RWPE1 (cell line): ENCODE measurements around the gene SPDYE5.
"Not testable (repeated sequence)": the region's sequence is repeated elsewhere in the genome, so short reads cannot be mapped to it uniquely, and the experiment has no call there.

Source experiments
- CTCF ChIA-PET: fragments of 350-600 bp; sonication (Branson Sonifier 250); formaldehyde crosslinking; extraction: SDS; loops from one replicate; lab custom pipeline; 2021; lab: Yijun Ruan, JAX
- POLR2A ChIA-PET: fragments of 400-600 bp; formaldehyde crosslinking; extraction: SDS; loops from one replicate; lab custom pipeline; 2020; ENCODE audit warnings: antibody characterized with exemption; ENCODE audit not compliant: low non-redundant PET; lab: Yijun Ruan, JAX
- DNase-seq: peaks from one replicate; pipeline ENCODE4 v3.0.0; 2012; ENCODE audit warnings: low spot score
- H3K27ac ChIP-seq: fragments of 450-650 bp; 2 replicates; pipeline ENCODE4 v1.5.1; 2017
- TF ChIP-seq, protein P1 (sequence below): fragments of 450-650 bp; conservative IDR thresholded peaks from 2 replicates; pipeline ENCODE4 v1.5.1; 2017; ENCODE audit warnings: low read depth, mild to moderate bottlenecking

Gene SPDYE5

GRCh38 chr7:75492020-75492419 is at the start of gene SPDYE5:
SPDYE5 (plus strand) TSS chr7:75492320; CDS start chr7:75494048, 1,728 bp downstream.
- POLR2A ChIA-PET, H3K27ac ChIP-seq, CTCF ChIA-PET, DNase-seq: not testable (repeated sequence)

- peak overlapping the region; percentile 84 for H3K27ac ChIP-seq
- POLR2A ChIA-PET, CTCF ChIA-PET, DNase-seq: not testable (repeated sequence)
Observed at GRCh38 chr7:75442465-75443111, 49.5 kb upstream of the SPDYE5 start.

DNA sequence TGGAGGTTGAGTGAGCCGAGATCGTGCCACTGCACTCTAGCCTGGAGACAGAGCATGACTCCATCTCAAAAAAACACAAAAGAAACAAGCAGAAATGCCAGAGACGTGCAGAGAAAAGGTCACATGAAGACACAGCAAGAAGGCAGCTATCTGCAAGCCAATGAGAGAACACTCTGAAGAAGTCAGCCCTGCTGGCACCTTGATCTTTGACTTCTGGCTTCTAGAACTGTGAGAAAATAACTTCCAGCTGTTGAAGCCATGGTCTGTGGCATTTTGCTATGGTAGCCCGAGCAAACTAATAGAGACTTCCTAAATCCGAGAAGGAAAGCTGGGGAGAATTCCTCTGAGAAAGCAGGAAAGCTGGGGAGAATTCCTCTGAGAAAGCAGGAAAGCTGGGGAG is 42.2 kb upstream of the SPDYE5 start:
- H3K27ac ChIP-seq, CTCF ChIA-PET, DNase-seq, POLR2A ChIA-PET: not testable (repeated sequence)

- POLR2A ChIA-PET, CTCF ChIA-PET, DNase-seq, H3K27ac ChIP-seq: not testable (repeated sequence)
- TF ChIP-seq, protein P1, sequence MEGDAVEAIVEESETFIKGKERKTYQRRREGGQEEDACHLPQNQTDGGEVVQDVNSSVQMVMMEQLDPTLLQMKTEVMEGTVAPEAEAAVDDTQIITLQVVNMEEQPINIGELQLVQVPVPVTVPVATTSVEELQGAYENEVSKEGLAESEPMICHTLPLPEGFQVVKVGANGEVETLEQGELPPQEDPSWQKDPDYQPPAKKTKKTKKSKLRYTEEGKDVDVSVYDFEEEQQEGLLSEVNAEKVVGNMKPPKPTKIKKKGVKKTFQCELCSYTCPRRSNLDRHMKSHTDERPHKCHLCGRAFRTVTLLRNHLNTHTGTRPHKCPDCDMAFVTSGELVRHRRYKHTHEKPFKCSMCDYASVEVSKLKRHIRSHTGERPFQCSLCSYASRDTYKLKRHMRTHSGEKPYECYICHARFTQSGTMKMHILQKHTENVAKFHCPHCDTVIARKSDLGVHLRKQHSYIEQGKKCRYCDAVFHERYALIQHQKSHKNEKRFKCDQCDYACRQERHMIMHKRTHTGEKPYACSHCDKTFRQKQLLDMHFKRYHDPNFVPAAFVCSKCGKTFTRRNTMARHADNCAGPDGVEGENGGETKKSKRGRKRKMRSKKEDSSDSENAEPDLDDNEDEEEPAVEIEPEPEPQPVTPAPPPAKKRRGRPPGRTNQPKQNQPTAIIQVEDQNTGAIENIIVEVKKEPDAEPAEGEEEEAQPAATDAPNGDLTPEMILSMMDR: peak; percentile 49; the same call in 1 of the 2 replicates
Observed at GRCh38 chr7:75452494-75452955, 39.6 kb upstream of the SPDYE5 start.

GRCh38 chr7:75456403-75456802 is 35.7 kb upstream of the SPDYE5 start:
- H3K27ac ChIP-seq, CTCF ChIA-PET, DNase-seq, POLR2A ChIA-PET: not testable (repeated sequence)

DNA sequence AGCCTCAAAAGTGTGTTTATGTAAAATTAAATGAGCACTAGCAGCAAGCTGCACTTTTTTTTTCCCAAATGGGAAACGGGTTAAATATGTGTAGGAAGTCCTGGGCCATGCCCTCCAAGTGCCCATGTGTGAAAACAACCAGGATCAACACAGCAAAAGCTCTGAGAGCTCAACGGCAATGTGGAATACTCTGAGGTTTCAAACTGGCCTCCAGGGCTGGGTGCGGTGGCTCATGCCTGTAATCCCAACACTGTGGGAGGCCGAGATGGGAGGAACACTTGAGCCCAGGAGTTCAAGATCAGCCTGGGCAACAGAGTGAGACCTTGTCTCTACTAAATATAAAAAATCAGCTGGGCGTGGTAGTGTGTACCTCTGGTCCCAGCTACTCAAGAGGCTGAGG is 34.1 kb upstream of the SPDYE5 start:
- H3K27ac ChIP-seq, DNase-seq, CTCF ChIA-PET, POLR2A ChIA-PET: not testable (repeated sequence)

GRCh38 chr7:75460541-75460940 is 31.6 kb upstream of the SPDYE5 start:
- CTCF ChIA-PET, POLR2A ChIA-PET, DNase-seq, H3K27ac ChIP-seq: not testable (repeated sequence)

- DNase-seq, H3K27ac ChIP-seq, CTCF ChIA-PET, POLR2A ChIA-PET: not testable (repeated sequence)
Observed at GRCh38 chr7:75470166-75470565, 22.0 kb upstream of the SPDYE5 start.

DNA sequence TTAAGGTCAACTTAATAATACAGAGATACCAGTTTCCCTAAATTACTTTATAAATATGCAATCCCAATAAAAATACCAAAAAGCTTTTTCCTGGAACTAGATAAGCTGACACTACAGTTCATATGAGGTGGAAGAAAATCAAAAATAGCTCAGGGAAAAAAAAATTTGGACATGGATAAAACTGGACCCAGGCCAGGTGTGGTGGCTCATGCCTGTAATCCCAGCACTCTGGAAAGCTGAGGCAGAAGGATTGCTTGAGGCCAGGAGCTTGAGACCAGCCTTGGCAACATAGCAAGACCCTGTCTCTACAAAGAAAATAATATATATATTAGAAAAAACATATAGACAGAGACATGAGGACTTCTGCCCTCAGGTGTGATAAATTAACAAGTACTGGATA is 14.7 kb upstream of the SPDYE5 start:
- H3K27ac ChIP-seq, CTCF ChIA-PET, POLR2A ChIA-PET, DNase-seq: not testable (repeated sequence)

GRCh38 chr7:75480313-75480712 is 11.8 kb upstream of the SPDYE5 start:
- CTCF ChIA-PET, POLR2A ChIA-PET, DNase-seq, H3K27ac ChIP-seq: not testable (repeated sequence)

- H3K27ac ChIP-seq: peak overlapping the region; percentile 82
- DNase-seq, POLR2A ChIA-PET, CTCF ChIA-PET: not testable (repeated sequence)
Observed at GRCh38 chr7:75485355-75485978, 6.7 kb upstream of the SPDYE5 start.

DNA sequence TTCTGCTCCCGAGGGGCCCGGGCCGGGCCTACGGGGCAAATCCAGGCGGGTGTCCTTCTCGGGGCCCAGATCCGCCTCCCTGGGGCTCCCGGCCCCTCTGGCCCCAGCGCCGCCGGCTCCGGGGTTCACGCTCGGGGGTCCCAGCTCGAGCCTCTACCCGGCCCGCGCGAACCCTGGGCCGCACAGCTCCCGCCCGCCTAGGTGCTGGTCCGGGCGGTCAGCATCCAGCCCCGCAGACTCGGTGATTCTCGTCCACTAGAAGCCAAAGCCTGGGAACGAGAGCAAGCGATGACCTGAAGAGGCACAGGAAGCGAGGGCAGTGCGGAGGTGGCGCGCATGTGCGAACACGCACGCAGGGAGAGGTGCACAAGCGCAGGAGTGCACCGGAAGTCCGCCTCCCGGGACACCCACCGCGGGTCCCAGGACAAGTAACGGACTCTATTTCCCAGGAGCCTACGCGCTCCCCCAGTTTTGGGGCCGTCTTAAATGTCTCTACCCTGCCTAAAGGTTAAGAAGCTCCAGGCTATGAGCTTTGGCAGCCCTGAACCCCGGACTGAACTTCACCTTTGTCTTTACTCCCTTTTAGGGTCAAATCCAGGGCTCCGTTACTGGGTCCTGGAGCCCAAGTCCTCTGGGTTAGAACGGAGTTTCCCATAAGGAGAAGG is 6.0 kb upstream of the SPDYE5 start, which contains the start of gene POM121C:
Gene POM121C, minus strand, starts transcription at position 321 of the 665 bp plus-strand sequence. CDS start 44,803 bp downstream, outside the sequence.
- H3K27ac ChIP-seq: peak within 1 kb of the TSS; percentile 82
- CTCF ChIA-PET, POLR2A ChIA-PET: not testable (repeated sequence)
- peak; percentile 74 for DNase-seq

GRCh38 chr7:75509033-75509432 is 16.9 kb downstream of the SPDYE5 start:
- DNase-seq, H3K27ac ChIP-seq, CTCF ChIA-PET, POLR2A ChIA-PET: not testable (repeated sequence)

DNA sequence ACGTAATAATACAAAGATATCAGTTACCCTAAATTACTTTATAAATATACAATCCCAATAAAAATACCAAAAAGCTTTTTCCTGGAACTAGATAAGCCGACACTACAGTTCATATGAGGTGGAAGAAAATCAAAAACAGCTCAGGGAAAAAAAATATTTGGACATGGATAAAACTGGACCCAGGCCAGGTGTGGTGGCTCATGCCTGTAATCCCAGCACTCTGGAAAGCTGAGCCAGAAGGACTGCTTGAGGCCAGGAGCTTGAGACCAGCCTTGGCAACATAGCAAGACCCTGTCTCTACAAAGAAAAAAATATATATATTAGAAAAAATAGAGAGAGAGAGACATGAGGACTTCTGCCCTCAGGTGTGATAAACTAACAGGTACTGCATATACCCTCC is 26.7 kb downstream of the SPDYE5 start:
- POLR2A ChIA-PET, CTCF ChIA-PET, H3K27ac ChIP-seq, DNase-seq: not testable (repeated sequence)

GRCh38 chr7:75521727-75522126 is 29.6 kb downstream of the SPDYE5 start:
- CTCF ChIA-PET, DNase-seq, H3K27ac ChIP-seq, POLR2A ChIA-PET: not testable (repeated sequence)

- DNase-seq, CTCF ChIA-PET, POLR2A ChIA-PET: not testable (repeated sequence)
- peak overlapping the region; percentile 85 for H3K27ac ChIP-seq
Observed at GRCh38 chr7:75527224-75527722, 35.2 kb downstream of the SPDYE5 start.
